ENCODE data around the gene PKDCC. TPM values are rescaled to one million over a fixed set of nuclear protein-coding genes. Genes with fewer than 3 reads are reported as not detected.

The PKDCC gene
- total RNA-seq, 1 experiment from 2014 or later = 14.8 TPM

DNA sequence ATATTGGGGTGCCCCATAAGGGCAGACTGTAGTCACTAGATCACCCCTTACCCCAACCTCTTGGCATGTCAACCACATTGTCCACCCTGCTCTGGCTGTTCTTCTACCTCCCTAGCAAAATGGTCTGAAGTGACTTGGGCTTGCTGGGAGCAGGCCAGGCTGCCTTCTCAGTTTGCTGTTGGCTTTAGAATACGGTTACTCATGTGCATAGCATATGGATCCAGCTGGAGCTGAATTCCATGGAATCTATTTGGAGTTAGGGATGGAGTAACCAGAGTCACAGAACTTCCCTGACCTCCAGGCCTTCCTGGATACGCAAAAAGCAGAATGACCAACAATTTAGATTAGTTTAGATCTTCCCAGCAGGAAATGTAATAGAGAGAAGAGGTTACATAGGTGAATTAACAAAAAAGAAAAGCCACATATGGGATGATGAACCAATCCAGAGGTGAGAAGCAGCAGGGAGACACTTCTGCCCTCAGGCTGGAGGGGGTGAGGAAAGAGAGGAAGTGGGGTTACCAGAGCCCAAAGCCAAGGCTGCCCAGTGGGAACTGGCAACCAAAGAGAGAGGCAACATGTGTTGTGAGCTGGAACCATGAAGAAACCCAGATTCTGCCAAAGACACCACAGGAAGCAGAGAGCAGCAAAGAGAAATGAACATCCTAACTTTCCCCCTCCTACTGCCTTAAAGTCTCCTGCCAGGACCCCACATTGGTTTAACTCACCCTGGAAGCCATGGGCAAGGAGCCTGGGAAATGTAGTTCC, 26.1 kb downstream of the PKDCC start:
- ChIA-PET POLR2A (no interaction called here), CTCF (interaction anchor here (1.1 kb wide), 1 partner anchor 9 kb away, joined by 3 read pairs; no protein-coding TSS in a partner anchor)
- Histone ChIP-seq H3K9me3 (ENCODE audit: control insufficient read depth, insufficient read depth, low read depth, low read length) (no peaks in the 10 kb centered on the region), H3K27me3 (ENCODE audit: control insufficient read depth, insufficient read depth, low read length) (no peaks in the 10 kb centered on the region), H3K4me3 (ENCODE audit: low read depth in 2 of 2, low read length in 2 of 2) (no peak overlapping the region), H3K27ac (ENCODE audit: low read length) (no peak overlapping the region), H3K36me3 (ENCODE audit: control insufficient read depth, insufficient read depth, low read length) (no peaks in the 10 kb centered on the region), H3K4me1 (ENCODE audit: control insufficient read depth, insufficient read depth, low read length) (no peaks in the 10 kb centered on the region)
- in situ Hi-C loops (cut with HindIII; ENCODE audit: low pct_unique_long_range_greater_than_20kb, low sequenced_read_pairs) (no loop called here), intact Hi-C loops (cut with micrococcal nuclease; ENCODE audit: unreplicated experiment) (no loop called here)
- no TSS peak for BruUV-seq (replicated peaks)
- no peak for TF ChIP-seq SIN3A (IDR thresholded peaks at IDR 0.05; ENCODE audit: borderline replicate concordance, insufficient read depth, low read depth, low read length)
- TF ChIP-seq, protein P1, sequence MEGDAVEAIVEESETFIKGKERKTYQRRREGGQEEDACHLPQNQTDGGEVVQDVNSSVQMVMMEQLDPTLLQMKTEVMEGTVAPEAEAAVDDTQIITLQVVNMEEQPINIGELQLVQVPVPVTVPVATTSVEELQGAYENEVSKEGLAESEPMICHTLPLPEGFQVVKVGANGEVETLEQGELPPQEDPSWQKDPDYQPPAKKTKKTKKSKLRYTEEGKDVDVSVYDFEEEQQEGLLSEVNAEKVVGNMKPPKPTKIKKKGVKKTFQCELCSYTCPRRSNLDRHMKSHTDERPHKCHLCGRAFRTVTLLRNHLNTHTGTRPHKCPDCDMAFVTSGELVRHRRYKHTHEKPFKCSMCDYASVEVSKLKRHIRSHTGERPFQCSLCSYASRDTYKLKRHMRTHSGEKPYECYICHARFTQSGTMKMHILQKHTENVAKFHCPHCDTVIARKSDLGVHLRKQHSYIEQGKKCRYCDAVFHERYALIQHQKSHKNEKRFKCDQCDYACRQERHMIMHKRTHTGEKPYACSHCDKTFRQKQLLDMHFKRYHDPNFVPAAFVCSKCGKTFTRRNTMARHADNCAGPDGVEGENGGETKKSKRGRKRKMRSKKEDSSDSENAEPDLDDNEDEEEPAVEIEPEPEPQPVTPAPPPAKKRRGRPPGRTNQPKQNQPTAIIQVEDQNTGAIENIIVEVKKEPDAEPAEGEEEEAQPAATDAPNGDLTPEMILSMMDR (IDR thresholded peaks at IDR 0.05) = no peak
- no peak for TF ChIP-seq TCF7L2 (IDR thresholded peaks at IDR 0.05; ENCODE audit: low read depth, low read length)
- no peak for TF ChIP-seq POLR2AphosphoS5 (IDR thresholded peaks at IDR 0.05; ENCODE audit: low read depth, low read length)
- TF ChIP-seq, protein P2, sequence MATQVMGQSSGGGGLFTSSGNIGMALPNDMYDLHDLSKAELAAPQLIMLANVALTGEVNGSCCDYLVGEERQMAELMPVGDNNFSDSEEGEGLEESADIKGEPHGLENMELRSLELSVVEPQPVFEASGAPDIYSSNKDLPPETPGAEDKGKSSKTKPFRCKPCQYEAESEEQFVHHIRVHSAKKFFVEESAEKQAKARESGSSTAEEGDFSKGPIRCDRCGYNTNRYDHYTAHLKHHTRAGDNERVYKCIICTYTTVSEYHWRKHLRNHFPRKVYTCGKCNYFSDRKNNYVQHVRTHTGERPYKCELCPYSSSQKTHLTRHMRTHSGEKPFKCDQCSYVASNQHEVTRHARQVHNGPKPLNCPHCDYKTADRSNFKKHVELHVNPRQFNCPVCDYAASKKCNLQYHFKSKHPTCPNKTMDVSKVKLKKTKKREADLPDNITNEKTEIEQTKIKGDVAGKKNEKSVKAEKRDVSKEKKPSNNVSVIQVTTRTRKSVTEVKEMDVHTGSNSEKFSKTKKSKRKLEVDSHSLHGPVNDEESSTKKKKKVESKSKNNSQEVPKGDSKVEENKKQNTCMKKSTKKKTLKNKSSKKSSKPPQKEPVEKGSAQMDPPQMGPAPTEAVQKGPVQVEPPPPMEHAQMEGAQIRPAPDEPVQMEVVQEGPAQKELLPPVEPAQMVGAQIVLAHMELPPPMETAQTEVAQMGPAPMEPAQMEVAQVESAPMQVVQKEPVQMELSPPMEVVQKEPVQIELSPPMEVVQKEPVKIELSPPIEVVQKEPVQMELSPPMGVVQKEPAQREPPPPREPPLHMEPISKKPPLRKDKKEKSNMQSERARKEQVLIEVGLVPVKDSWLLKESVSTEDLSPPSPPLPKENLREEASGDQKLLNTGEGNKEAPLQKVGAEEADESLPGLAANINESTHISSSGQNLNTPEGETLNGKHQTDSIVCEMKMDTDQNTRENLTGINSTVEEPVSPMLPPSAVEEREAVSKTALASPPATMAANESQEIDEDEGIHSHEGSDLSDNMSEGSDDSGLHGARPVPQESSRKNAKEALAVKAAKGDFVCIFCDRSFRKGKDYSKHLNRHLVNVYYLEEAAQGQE (IDR thresholded peaks at IDR 0.05; ENCODE audit: insufficient read depth in 1 of 2, low read depth in 2 of 2, low read length in 1 of 2) = no peak
- ATAC-seq = no peak
- no peak for DNase-seq (ENCODE audit: low read depth, low spot score)

DNA sequence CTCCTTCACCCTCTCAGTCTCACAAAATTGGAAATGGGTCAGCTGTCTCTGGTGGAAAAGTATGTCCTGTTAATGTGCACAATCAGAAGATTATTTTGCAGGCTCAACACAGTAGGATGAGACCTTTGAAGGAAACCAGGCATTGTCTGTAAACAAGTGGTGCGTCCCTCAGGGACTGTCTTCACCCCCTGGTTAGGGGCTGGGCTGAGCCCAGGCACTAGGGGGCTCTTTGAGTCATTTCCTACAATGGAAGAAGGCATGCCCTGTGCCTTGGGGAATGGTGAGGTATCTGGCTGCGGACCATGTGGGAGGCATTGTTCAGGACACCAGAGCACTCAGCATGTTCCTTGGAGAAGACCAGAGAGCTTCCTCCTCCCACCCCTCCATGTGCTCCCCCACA, 26.8 kb downstream of the PKDCC start:
- in situ Hi-C loops (cut with HindIII; ENCODE audit: low pct_unique_long_range_greater_than_20kb, low sequenced_read_pairs) (no loop called here), intact Hi-C loops (cut with micrococcal nuclease; ENCODE audit: unreplicated experiment) (no loop called here)
- Histone ChIP-seq H3K27me3 (ENCODE audit: control insufficient read depth, insufficient read depth, low read length) (no peaks in the 10 kb centered on the region), H3K4me3 (ENCODE audit: low read depth in 2 of 2, low read length in 2 of 2) (no peak overlapping the region), H3K27ac (ENCODE audit: low read length) (no peak overlapping the region), H3K9me3 (ENCODE audit: control insufficient read depth, insufficient read depth, low read depth, low read length) (no peaks in the 10 kb centered on the region), H3K4me1 (ENCODE audit: control insufficient read depth, insufficient read depth, low read length) (no peaks in the 10 kb centered on the region), H3K36me3 (ENCODE audit: control insufficient read depth, insufficient read depth, low read length) (no peaks in the 10 kb centered on the region)
- CTCF ChIA-PET = no interaction called here
- TF ChIP-seq SIN3A (IDR thresholded peaks at IDR 0.05; ENCODE audit: borderline replicate concordance, insufficient read depth, low read depth, low read length) (no peak), TCF7L2 (IDR thresholded peaks at IDR 0.05; ENCODE audit: low read depth, low read length) (no peak), POLR2AphosphoS5 (IDR thresholded peaks at IDR 0.05; ENCODE audit: low read depth, low read length) (no peak)
- TF ChIP-seq, protein P2 (IDR thresholded peaks at IDR 0.05; ENCODE audit: insufficient read depth in 1 of 2, low read depth in 2 of 2, low read length in 1 of 2) = no peak
- TF ChIP-seq, protein P1 (IDR thresholded peaks at IDR 0.05) = no peak; the same call in 1 of the 2 replicates
- POLR2A ChIA-PET = no interaction called here
- ATAC-seq (no peak), DNase-seq (ENCODE audit: low read depth, low spot score) (no peak)
- BruUV-seq (replicated peaks) = no TSS peak

All from Panc1 (cell line).